HG03442 (cell line): Measurements from ENCODE around the gene USP3.

ENCODE experiments used
- ATAC-seq: cut with Tn5 transposase; IDR thresholded peaks from one replicate; pipeline ENCODE4 v1.9.1; 2021; ENCODE audit warnings: mild to moderate bottlenecking, moderate library complexity; ENCODE audit not compliant: unreplicated experiment

Gene USP3

GRCh38 chr15:63535689-63536088 is 31.3 kb downstream of the USP3 start:
- ATAC-seq = no peak

DNA sequence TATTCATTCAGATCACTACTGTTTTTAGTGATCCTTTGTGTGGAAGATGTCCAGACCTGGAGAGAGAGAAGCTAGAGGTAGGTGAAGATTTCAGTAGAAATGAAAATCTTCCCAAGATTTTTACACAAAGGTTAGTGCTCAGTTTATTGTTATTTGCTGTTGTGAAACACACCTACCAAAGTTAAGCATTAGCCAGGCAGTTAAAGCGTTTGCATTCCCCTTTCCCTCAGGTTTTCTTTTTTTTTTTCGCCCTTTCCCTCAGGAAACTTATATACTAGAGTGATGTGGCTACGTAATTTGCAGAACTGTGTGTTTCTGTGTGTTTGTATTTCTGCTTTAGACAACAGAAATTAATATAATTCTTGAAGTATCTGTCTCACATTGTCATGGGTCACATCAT is 34.5 kb downstream of the USP3 start:
- no peak for ATAC-seq

DNA sequence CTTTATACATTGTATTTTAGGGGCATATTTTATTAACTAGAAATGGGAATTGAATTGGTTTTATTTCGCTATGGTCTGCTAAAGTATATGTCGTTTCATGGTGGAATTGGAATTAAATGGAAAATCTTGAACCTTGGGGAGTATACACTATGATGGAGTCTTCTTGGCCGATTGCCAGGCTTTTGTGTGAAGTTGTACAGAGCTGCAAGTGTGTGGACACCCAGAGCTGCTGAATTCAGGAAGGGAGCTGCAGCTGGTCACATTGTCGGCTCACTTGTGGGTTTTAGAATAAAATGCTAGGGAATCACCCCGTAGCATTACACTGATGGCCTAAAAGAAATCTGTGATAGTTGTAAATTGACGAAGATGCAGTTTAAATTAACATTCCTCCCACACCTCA is 35.1 kb downstream of the USP3 start:
- ATAC-seq = no peak

GRCh38 chr15:63539998-63540397 is 35.6 kb downstream of the USP3 start:
- no peak for ATAC-seq

DNA sequence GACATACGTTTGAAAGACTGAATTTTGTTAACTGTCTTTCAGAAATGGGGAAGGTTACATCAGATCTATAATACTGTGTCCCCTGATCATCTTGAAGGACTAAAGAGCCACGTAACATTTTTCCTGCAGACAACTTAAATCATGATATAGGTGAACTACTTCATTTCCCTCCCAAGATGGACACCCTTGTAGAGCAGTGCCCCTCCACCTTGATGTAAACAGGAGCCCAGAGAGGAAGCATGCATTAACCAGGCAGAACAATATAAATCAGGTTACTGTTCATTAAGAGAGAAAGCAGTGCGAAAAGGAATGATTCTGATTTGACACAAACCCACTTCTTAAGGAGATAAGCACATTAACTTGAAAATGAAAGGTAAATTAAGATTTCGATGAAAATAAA is 36.1 kb downstream of the USP3 start:
- ATAC-seq = no peak

GRCh38 chr15:63544258-63545026 is 40.0 kb downstream of the USP3 start:
- no peak for ATAC-seq

DNA sequence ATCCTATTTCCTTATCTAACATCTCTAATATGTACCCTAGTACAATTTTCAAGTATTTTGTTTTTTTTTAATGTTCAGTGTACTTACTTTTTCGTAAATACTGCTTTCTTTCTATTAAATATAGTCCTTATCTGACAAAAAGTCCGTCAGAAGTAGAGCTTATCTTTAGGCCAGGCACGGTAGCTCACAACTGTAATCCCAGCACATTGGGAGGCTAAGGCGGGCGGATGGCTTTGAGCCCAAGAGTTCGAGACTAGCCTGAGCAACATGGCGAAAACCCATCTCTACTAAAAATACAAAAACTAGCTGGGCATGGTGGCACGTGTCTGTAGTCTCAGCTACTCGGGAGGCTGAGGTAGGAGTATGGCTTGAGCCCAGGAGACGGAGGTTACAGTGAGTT is 41.1 kb downstream of the USP3 start:
- ATAC-seq = no peak

DNA sequence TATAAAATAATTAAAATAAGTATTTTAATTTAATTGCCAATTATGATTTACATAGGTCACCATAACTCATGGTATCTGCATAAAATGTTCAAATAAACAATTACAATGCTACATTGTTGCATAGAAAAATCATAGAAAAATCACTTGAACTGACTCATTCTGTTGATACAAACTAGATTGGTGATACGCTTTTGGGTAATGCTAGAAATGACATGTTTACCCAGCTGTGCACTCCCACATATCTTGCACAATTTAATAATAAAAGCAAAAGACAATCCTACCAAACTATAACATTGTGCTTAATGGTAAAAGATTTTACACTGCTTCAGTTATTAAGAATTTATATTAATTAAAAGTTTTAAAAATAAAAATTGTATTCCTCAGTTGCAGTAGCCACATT is 47.0 kb downstream of the USP3 start:
- ATAC-seq = no peak

GRCh38 chr15:63553388-63553791 is 49.0 kb downstream of the USP3 start:
- ATAC-seq = no peak

DNA sequence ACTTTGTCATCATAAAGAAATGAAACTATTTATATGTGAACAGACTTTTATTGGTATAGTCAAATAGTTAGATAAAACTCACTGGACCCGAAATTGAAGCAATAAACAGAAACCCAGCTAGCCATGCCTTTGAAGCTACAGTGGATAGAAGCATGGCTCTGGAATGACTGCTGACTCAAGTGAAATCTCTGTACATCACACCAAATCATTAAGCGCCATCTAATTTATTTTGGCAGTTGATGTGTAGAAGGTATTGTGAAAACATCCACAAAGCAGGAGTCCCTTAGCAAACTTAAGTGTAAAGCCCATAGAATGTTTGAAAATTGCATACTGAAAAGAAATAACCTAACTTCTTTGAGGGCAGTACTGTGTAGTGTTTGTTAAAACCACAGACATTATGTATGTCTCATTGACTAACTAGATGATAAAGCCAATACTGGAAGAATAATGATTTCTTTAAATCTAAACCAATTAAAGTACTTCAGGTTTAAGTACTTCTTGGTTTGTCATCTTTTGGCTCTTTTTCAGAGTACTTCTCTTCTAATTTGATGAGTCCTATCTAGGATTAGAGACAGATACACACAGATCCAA is 50.0 kb downstream of the USP3 start:
- ATAC-seq = no peak

GRCh38 chr15:63555507-63555906 is 51.1 kb downstream of the USP3 start:
- no peak for ATAC-seq

DNA sequence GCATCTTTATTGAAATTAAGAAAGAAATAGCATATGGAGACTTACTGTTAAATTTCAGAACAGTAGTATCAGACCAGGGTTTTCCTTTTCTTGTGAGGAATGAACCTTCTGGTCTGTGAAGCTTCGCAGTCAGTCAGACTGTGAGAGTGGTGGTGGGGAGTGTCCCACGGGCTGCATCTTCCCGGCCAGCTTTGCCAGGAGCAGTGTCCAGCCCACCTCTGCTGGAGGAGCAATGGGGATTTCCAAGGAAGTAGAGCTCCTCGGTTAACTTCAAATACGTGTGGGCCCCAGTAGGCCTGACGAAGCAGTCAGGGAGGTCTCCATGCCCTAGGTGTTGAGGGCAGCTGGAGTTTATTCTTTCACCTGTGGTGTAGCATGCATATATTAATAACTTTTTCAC is 51.9 kb downstream of the USP3 start:
- no peak for ATAC-seq

DNA sequence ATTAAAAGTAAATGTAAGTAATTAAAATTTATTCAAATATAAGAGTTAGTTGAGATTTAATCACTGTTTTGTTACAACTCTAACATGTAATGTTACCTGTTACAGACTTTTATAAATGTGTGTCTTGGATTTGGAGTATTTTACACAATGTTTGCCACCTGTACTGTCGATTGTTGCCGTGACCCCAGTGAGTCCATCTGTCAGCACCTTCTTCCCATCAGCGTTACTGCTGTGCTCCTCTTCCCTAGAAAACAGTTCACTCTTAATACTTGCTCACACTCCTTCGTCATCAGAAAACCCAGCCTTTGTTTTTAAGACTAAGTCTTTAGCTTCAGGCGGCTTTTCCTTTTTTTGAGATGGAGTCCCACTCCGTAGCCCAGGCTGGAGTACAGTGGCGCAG is 52.3 kb downstream of the USP3 start:
- no peak for ATAC-seq

DNA sequence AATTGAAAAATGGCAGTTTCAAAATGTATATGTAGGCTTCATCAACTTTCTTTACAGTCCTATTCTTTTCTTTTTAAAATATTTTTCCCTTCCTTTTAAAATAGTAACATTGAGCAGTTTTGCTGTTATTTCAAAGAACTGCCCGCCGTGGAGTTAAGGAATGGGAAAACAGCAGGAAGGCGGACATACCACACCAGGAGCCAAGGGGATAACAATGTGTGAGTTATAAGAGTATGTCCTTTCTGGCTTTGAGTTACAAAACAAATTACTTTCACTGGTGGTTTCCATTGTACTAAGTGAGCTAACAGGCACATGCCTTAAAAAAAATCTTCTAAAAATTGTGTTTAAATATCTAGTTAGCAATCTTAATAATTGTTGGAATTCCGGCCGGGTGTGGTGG is 55.4 kb downstream of the USP3 start:
- no peak for ATAC-seq

DNA sequence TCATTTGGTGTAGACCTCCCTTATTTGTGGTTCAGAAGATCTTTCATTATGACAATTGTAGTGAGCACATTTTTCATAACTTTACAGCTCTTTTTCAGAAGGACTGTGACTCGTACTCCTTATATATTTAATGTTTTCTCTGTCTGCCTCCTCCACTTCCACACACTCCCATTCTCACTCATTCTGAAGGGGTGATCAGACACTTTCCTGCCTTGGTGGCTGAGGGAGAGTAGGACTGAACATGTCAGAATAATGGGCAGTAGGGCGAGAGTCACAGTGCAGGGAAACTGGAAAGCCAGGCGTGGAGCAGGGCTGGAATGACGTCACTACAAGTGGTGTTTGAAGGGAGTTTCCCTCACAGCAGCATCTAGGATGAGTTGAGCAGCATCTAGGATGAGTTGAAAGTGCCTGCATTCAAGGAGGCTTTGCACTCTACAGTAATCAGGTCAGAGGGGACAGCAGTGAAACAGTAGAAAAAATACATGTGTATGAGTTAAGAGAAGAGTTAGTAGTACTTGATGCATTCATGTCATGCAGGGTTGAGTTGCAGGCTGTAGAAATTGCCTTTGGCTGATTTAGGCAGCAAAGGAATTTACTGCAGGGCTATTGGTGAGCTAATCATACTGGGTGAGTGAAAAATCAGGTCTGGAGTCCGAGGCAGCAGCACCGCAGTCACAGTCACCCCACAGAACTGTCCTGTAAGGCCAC is 56.5 kb downstream of the USP3 start:
- no peak for ATAC-seq

- no peak for ATAC-seq
Observed at GRCh38 chr15:63564093-63564492, 59.7 kb downstream of the USP3 start.

DNA sequence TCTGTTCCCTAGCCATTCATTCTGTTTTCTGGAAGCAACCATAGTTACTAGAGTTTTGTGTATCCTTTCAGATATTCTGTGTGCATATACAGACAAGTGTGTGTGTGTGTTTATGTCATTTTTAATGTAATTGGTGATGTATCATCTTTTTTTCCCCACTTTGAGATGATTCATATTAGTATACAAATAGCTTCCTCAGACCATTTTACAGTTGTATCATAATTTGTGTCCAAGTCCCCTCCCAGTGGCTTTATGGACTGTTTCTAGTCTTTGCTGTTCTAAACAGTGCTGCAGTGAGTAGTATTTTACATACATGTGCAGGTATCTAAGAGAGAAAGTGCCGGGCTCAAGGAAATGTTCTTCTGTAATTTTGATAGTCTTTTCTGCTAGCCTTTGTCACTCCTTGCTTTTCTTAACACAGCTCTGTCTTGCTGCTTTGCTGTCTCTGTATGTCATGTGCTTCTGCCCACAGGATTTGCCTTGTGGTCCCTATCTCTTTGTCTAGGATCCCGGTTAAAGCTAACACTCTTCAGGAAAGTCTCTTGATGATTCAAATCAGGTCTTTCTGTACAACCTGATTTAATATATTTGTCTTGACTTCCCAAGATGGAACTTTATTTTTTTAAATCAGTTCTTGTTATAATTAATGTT is 61.3 kb downstream of the USP3 start:
- no peak for ATAC-seq

DNA sequence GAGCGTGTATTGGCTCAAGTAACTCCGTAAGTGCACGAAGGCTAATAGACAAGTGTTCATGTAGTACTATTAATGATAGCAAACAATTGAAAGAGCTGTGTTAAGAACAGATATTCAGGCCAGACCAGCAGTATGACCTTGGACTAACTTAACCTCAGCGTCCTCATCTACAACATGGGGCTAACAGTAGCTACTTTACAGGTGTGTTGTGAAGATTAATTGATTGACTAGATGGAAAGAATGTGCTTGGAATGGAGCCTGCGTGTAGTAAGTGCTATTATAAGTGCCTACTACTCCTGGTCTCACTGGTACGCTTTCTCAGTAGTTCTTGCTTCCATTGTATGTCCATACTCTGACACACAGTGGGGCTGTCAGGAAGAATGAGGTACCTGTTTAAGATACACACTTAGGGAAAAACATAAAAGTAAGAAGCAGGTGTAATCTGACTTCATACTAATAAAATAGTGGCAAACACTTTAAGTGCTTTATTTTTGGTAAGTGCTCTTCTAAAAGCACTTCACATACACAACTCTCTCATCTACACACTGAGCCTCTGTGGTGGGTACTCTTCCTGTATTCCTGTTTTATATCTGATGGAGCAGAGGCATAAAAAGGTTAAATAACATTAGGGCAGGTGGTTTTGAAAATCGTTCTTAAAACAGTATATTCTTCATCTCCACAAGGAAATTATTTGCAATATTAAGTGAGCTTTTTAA is 68.5 kb downstream of the USP3 start:
- no peak for ATAC-seq

DNA sequence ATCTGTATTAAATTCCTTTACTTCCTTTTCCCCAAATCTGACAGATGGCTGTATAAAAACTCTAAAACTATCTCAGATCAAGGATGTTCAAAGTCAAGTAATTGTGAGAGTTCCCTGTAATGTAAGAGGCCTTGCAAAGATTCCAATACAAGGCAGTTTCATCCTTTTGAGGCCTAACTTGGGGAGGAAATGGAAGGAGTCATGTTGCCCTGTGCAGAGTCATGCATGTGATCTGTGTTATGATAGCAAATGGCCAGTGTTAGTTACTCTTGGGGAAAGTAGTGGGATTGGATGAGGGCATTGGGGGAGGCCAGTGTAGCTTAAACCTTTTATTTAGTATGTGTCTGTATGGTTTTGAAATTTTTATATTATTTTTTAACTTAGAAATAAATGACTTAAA is 69.1 kb downstream of the USP3 start:
- no peak for ATAC-seq

- no peak for ATAC-seq
Observed at GRCh38 chr15:63575312-63575711, 70.9 kb downstream of the USP3 start.

GRCh38 chr15:63576441-63576840 is 72.0 kb downstream of the USP3 start:
- no peak for ATAC-seq
